SK-N-SH treated with all-trans-retinoic acid at 6 μM for 48 hours (cell line): ENCODE results near the gene IRX2.

Experiments
- ATAC-seq: fragments of 200-7000 bp; cut with Tn5 transposase; 3 replicates; pipeline ENCODE4 v1.9.1; 2020; ENCODE audit warnings: mild to moderate bottlenecking, moderate library complexity
- ARNTL ChIP-seq: fragments of 450-650 bp; formaldehyde crosslinking; IDR thresholded peaks from 2 replicates; pipeline ENCODE4 v1.5.0; 2020; ENCODE audit warnings: low read depth, mild to moderate bottlenecking, moderate library complexity, borderline replicate concordance
- BACH2 ChIP-seq: fragments of 250-450 bp; sonication (Bioruptor Pico); IDR thresholded peaks from 2 replicates; pipeline ENCODE4 v1.9.0; 2021; ENCODE audit warnings: mild to moderate bottlenecking, borderline replicate concordance
- CREB5 ChIP-seq: fragments of 250-450 bp; sonication (Bioruptor Pico); IDR thresholded peaks from 2 replicates; pipeline ENCODE4 v1.5.1; 2020; ENCODE audit warnings: low read depth, mild to moderate bottlenecking, moderate library complexity
- CSDC2 ChIP-seq: fragments of 250-450 bp; sonication (Bioruptor Pico); IDR thresholded peaks from 2 replicates; pipeline ENCODE4 v1.5.0; 2020; ENCODE audit warnings: mild to moderate bottlenecking, moderate library complexity
- CSRNP3 ChIP-seq: fragments of 250-450 bp; sonication (Bioruptor Pico); IDR thresholded peaks from 2 replicates; pipeline ENCODE4 v1.5.1; 2021; ENCODE audit warnings: mild to moderate bottlenecking, moderate library complexity
- ESRRG ChIP-seq: fragments of 250-450 bp; sonication (Bioruptor Pico); IDR thresholded peaks from 2 replicates; pipeline ENCODE4 v1.6.1; 2021; ENCODE audit warnings: mild to moderate bottlenecking
- GLIS3 ChIP-seq: fragments of 250-450 bp; sonication (Bioruptor Pico); IDR thresholded peaks from 2 replicates; pipeline ENCODE4 v1.5.0; 2020; ENCODE audit warnings: mild to moderate bottlenecking, moderate library complexity
- ISL1 ChIP-seq: fragments of 250-450 bp; sonication (Bioruptor Pico); IDR thresholded peaks from 2 replicates; pipeline ENCODE4 v2.1.2; 2022; ENCODE audit warnings: mild to moderate bottlenecking, moderate library complexity
- OSR1 ChIP-seq: fragments of 250-450 bp; sonication (Bioruptor Pico); IDR thresholded peaks from 2 replicates; pipeline ENCODE4 v1.8.0; 2022; ENCODE audit warnings: moderate library complexity, mild to moderate bottlenecking, inconsistent platforms
- PATZ1 ChIP-seq: fragments of 250-450 bp; sonication (Bioruptor Pico); IDR thresholded peaks from 2 replicates; pipeline ENCODE4 v1.8.0; 2020; ENCODE audit warnings: mild to moderate bottlenecking, moderate library complexity, borderline replicate concordance
- POU6F1 ChIP-seq: fragments of 250-450 bp; sonication (Bioruptor Pico); IDR thresholded peaks from 2 replicates; pipeline ENCODE4 v1.8.0; 2021; ENCODE audit warnings: low read depth, mild to moderate bottlenecking, moderate library complexity, borderline replicate concordance
- PPARA ChIP-seq: fragments of 250-450 bp; sonication (Bioruptor Pico); IDR thresholded peaks from 2 replicates; pipeline ENCODE4 v1.5.0; 2020; ENCODE audit warnings: mild to moderate bottlenecking, borderline replicate concordance
- RARB ChIP-seq: fragments of 250-450 bp; sonication (Bioruptor Pico); IDR thresholded peaks from 2 replicates; pipeline ENCODE4 v1.8.0; 2021; ENCODE audit warnings: mild to moderate bottlenecking, moderate library complexity
- SNAI2 ChIP-seq: fragments of 250-450 bp; sonication (Bioruptor Pico); IDR thresholded peaks from 2 replicates; pipeline ENCODE4 v1.5.0; 2020; ENCODE audit warnings: mild to moderate bottlenecking, moderate library complexity
- TOX ChIP-seq: fragments of 250-450 bp; sonication (Bioruptor Pico); IDR thresholded peaks from 2 replicates; pipeline ENCODE4 v1.8.0; 2021; ENCODE audit warnings: mild to moderate bottlenecking, moderate library complexity, borderline replicate concordance
- ZC3H10 ChIP-seq: fragments of 250-450 bp; sonication (Bioruptor Pico); IDR thresholded peaks from 2 replicates; pipeline ENCODE4 v1.5.1; 2021; ENCODE audit warnings: mild to moderate bottlenecking, moderate library complexity
- ZFP30 ChIP-seq: fragments of 450-650 bp; formaldehyde crosslinking; IDR thresholded peaks from 2 replicates; pipeline ENCODE4 v1.5.0; 2022; ENCODE audit warnings: mild to moderate bottlenecking, moderate library complexity
- ZNF565 ChIP-seq: fragments of 450-650 bp; formaldehyde crosslinking; conservative IDR thresholded peaks from 2 replicates; pipeline ENCODE4 v1.5.0; 2020; ENCODE audit warnings: low read depth, mild to moderate bottlenecking, moderate library complexity
- ZNF70 ChIP-seq: fragments of 450-650 bp; formaldehyde crosslinking; IDR thresholded peaks from 2 replicates; pipeline ENCODE4 v1.5.0; 2020; ENCODE audit warnings: mild to moderate bottlenecking, moderate library complexity
- ZNF8 ChIP-seq: fragments of 450-650 bp; formaldehyde crosslinking; IDR thresholded peaks from 2 replicates; pipeline ENCODE4 v1.5.0; 2020; ENCODE audit warnings: mild to moderate bottlenecking, moderate library complexity

Gene IRX2

GRCh38 chr5:2761921-2762488, 10.5 kb upstream of the IRX2 start:
- ATAC-seq, result no peak
- TF ChIP-seq ZNF70 (no peak), TOX (CRISPR knock-in tag) (no peak), CSDC2 (CRISPR knock-in tag) (no peak), BACH2 (no peak), RARB (CRISPR knock-in tag) (no peak)
- TF ChIP-seq, all 23 proteins: peak for 0

- no peak for ATAC-seq
- TF ChIP-seq ZNF565 (CRISPR knock-in tag) (no peak), ZC3H10 (CRISPR knock-in tag) (no peak), SNAI2 (CRISPR knock-in tag) (no peak), OSR1 (no peak), ARNTL (CRISPR knock-in tag) (no peak), POU6F1 (CRISPR knock-in tag) (no peak)
- TF ChIP-seq, all 23 proteins: peak for 0
Measured at GRCh38 chr5:2759696-2760461, 8.4 kb upstream of the IRX2 start.

GRCh38 chr5:2759091-2759490, 7.6 kb upstream of the IRX2 start:
- TF ChIP-seq PPARA (CRISPR knock-in tag) (no peak), BACH2 (no peak)
- ATAC-seq, result no peak

- no peak for ATAC-seq
- no peak for TF ChIP-seq CSDC2 (CRISPR knock-in tag)
- no peak for TF ChIP-seq RARB (CRISPR knock-in tag)
- no peak for TF ChIP-seq PATZ1 (CRISPR knock-in tag)
- TF ChIP-seq ESRRG, result no peak
- TF ChIP-seq GLIS3, result no peak
- TF ChIP-seq CSRNP3 (CRISPR knock-in tag), result no peak
- TF ChIP-seq CREB5, result no peak
- TF ChIP-seq PPARA (CRISPR knock-in tag), result no peak
- no peak for TF ChIP-seq ZC3H10 (CRISPR knock-in tag)
- no peak for TF ChIP-seq TOX (CRISPR knock-in tag)
Measured at GRCh38 chr5:2758632-2759031, 7.2 kb upstream of the IRX2 start.

- ATAC-seq, result no peak
- TF ChIP-seq GLIS3 (no peak), CSDC2 (CRISPR knock-in tag) (no peak), ARNTL (CRISPR knock-in tag) (no peak), POU6F1 (CRISPR knock-in tag) (no peak), ZNF8 (CRISPR knock-in tag) (no peak), RARB (CRISPR knock-in tag) (no peak), PATZ1 (CRISPR knock-in tag) (no peak), ZFP30 (no peak), ISL1 (CRISPR knock-in tag) (no peak), CREB5 (no peak)
Measured at GRCh38 chr5:2757563-2758351, 6.3 kb upstream of the IRX2 start.
